Activated CD4-positive, alpha-beta T cell treated with anti-CD3 and anti-CD28 coated beads, Interleukin-2, amount 50 U/mL, for 48 hours (primary cell): ENCODE data around the gene TRIM27.
"Not testable (repeated sequence)": the region's sequence is repeated elsewhere in the genome, so short reads cannot be mapped to it uniquely, and the experiment has no call there.

ENCODE experiments used
- DNase-seq, 2 experiments: peaks; one replicate each; pipeline ENCODE4 v3.0.0-alpha.2; 2020

Gene TRIM27

GRCh38 chr6:28895131-28895812 lies 28.5 kb downstream of the TRIM27 start:
- DNase-seq = peak; percentile 88 to 93

GRCh38 chr6:28893172-28893799 lies 30.5 kb downstream of the TRIM27 start:
- no peak for DNase-seq

GRCh38 chr6:28892525-28892924 lies 31.3 kb downstream of the TRIM27 start:
- no peak for DNase-seq

DNA sequence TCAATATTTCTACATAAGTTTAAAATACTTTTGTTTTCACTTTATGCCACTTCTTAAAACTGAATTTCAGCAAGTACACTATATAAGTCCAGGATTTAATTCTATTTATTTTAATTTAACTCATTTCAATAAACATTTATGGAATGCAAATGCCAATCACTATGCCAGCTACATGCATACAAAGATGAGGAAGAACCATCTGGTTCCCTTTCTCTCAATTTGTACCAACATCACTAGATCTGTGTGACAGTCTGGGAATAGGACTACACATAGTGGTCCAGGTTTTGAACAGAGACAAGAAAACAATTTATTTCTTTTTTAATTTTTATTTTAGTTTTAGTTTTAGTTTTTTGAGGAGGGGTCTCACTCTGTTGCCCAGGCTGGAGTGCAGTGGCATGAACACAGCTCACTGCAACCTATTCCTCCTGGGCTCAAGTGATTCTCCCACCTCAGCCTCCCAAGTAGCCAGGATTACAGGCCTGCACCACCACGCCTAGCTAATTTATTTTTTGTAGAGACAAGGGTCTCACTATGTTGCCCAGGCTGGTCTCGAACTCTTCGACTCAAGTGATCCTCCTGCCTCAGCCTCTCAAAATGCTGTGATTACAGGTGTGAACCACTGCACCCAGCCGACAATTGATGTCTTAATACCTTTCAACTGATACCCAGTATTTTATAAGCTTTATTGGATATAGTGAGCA lies 35.8 kb downstream of the TRIM27 start:
- no peak for DNase-seq

- no peak for DNase-seq
Measured at GRCh38 chr6:28886079-28886439, 37.7 kb downstream of the TRIM27 start.

DNA sequence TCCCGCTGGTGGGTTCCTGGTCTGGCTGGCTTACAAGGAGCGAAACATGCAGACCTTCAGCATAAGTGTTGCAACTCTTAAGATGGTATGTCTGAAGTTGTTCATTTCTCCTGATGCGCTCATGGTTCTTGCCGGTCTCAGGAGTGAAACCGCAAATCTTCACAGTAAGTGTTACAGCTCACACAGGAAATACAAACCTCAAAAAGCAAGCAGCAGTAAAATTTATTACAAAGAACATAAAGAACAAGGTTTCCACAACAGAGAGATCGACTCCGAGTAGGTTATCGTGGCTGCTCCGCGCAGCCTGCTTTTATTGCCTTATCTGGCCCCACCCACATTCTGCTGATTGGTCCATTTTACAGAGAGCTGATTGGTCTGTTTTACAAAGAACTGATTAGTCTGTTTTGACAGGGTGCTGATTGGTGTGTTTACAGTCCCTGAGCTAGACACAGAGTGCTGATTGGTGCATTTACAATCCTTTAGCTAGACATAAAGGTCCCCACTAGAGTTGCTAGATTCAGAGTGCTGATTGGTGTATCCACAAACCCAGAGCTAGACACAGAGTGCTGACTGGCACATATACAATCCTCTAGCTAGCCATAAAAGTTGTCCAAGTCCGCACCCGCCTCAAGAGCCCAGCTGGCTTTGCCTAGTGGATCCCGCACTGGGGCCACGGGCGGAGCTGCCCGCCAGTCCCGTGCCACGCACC lies 39.2 kb downstream of the TRIM27 start:
- peak; percentile 60 to 73 for DNase-seq

DNA sequence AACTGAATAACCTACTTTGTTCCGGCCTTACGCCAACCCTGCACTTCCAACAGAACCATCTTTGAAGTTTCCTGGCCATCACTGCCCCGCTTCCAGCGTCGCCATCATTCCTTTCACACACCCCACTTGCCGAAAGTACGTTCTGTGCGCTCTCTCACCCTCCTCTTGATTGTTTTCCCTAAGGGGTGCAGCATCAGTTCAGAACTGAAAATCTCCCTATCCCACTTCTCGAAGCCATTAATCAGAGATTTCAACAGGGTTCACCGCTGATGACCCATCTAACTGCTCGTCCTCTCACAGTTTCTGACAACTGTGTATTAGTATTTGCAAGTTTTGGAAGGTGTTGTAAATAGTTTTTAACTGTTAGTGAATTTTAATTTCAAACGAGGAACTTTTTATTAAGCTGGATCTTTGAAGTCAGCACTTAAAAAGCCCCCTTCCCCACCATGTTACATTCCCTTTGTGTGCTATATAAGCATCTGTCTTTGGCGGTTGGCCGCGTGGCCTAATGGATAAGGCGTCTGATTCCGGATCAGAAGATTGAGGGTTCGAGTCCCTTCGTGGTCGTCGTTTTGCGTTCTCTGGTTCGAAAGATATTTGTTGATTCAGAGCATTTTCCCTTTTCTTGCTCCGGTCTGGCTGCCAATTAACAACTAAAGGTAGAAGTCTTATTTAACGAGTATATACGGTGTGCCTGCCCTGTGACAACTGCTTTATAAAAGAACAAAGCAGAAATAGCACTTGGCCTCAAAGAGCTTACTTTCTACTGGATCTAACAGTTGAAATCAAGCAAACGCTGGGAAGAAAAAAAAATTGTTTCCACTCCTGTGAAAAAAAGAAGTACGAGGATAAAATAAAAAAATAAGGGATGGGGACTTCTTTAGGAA lies 42.6 kb downstream of the TRIM27 start:
- peak; percentile 74 to 78 for DNase-seq

GRCh38 chr6:28880519-28880893 lies 43.3 kb downstream of the TRIM27 start:
- no peak for DNase-seq

DNA sequence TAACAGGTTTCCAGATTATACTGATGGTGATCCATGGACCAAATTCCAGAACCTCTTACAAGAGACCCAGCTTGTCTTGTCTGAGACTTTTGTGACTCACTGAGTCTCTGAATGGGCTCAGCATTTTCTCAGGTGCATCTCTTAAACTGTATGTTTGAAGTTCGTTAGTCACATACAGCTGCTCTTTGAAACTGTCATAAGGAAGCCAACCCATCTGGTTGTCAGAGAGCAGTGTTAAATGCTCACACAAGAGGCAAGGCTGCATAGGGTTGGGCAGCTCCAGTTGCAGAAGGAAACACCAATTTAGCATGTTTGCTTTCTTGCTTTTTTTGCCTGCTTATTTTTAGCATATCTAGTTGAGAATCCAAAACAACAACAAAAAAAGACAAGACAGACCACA lies 47.1 kb downstream of the TRIM27 start:
- no peak for DNase-seq

- DNase-seq = no peak
Measured at GRCh38 chr6:28875191-28875747, 48.5 kb downstream of the TRIM27 start.

DNA sequence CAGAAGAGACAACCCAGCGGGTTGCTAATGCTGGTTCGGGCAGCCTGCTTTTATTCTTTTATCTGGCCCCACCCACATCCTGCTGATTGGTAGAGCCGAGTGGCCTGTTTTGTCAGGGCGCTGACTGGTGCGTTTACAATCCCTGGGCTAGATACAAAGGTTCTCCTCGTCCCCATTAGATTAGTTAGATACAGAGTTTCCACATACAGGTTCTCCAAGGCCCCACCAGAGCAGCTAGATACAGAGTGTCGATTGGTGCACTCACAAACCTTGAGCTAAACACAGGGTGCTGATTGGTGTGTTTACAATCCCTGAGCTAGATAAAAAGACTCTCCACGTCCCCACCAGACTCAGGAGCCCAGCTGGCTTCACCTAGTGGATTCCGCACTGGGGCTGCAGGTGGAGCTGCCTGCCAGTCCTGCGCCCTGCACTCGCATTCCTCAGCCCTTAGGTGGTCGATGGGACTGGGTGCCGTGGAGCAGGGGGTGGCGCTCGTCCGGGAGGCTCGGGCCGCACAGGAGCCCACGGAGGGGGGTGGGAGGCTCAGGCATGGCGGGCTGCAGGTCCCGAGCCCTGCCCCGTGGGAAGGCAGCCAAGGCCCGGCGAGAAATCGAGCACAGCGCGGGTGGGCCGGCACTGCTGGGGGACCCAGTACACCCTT lies 51.5 kb downstream of the TRIM27 start:
- DNase-seq = not testable (repeated sequence)

- no peak for DNase-seq
Measured at GRCh38 chr6:28871335-28872156, 52.2 kb downstream of the TRIM27 start.

DNA sequence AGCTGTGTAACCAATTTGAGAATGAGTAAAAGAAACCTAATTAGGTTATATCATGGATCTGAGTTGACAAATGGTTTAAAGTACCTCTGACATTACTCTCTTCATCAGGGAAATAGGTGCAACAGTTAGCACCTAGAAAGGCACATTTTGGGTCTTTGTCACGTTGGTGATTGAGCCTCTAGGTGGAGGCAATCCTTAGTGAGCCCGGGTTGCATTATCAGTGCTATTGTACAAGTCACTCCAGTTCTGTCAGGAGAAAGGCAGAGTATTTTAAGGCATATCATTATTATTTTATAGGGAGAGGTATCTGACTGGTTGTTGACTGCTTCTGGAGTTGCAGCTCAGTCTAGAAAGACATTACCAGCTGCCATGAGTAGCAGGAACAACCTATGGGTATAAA lies 54.9 kb downstream of the TRIM27 start:
- no peak for DNase-seq

DNA sequence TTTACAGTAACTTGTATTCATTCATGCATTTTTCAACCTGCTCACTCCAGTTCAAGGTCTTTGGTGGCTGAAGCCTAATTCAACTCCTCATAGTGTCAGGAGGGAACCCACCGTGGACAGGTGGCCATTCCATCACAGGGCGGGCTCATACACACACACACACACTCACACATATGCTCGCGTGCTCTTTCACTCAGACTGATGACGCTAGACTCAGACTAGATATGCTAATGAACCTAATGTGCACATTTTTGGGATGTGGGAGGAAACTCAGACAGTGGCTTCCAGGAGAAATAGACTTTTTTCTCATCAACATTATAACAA lies 56.7 kb downstream of the TRIM27 start:
- DNase-seq = peak; percentile 21 to 38

DNA sequence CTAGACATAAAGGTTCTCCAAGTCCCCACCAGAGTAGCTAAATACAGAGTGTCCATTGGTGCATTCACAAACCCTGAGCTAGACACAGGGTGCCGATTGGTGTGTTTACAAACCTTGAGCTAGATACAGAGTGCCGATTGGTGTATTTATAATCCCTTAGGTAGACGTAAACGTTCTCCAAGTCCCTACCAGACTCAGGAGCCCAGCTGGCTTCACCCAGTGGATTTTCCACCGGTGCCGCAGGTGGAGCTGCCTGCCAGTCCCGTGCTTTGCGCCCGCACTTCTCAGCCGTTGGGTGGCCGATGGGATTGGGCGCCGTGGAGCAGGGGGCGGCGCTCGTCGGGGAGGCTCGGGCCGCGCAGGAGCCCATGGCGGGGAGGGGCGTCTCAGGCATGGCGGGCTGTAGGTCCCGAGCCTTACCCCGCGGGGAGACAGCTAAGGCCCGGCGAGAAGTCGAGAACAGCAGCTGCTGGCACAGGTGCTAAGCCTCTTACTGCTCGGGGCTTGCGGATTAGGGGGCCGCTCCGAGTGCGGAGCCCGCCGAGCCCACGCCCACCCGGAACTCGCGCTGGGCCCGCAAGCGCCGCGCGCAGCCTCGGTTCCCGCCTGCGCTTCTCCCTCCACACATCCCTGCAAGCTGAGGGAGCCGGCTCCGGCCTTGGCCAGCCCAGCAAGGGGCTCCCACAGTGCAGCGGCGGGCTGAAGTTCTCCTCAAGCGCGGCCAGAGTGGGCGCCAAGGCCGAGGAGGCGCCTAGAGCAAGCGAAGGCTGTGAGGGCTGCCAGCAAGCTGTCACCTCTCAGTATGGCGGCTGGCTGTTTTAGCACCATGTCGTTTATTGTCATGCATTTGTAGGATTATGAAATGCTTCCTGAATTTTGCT lies 57.3 kb downstream of the TRIM27 start:
- peak; percentile 74 to 79 for DNase-seq

GRCh38 chr6:28865401-28866204 lies 58.2 kb downstream of the TRIM27 start:
- peak; percentile 64 to 69 for DNase-seq

DNA sequence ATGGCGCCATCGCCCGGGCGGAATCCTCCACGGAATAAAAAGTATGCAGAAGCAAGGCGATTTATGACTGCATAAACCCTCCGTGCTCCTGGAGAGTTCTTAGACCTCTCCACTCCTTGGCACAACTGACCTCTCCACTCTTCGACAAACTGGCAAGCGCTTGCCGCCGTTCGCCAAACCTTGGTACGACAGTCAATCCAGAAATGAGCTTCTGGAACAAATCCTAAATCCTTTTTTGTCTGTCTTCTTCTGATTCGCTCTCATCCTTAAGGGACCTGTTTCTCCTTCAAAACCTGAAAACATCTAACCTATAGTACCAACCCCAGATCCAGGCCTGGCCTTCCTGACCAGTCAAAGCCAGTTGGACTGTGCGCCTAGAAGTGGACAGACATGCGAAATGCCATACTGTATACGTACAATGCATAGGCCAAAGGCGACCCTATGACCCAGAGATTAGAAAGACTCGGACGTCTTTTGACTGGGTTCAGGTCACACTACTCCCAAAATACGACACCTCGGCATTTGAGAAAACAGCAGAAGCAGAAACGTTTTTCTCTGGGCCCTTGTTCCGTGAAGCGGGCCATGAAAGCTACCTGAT lies 59.4 kb downstream of the TRIM27 start:
- no peak for DNase-seq

GRCh38 chr6:28863604-28864325 lies 60.0 kb downstream of the TRIM27 start:
- peak; percentile 86 to 88 for DNase-seq
